UCSD-AML1 (cell line): ENCODE results near the gene C16orf82.
"Not testable (repeated sequence)": the region's sequence is repeated elsewhere in the genome, so short reads cannot be mapped to it uniquely, and the experiment has no call there.

Experiments used
- DNase-seq: peaks from one replicate; lab custom pipeline; 2025; ENCODE audit not compliant: unreplicated experiment; lab: John Stamatoyannopoulos, UW

Gene C16orf82

GRCh38 chr16:27086031-27086430, 19.3 kb downstream of the C16orf82 start:
- not testable (repeated sequence) for DNase-seq

GRCh38 chr16:27088216-27088615, 21.5 kb downstream of the C16orf82 start:
- no peak for DNase-seq

GRCh38 chr16:27096375-27096774, 29.6 kb downstream of the C16orf82 start:
- DNase-seq, result no peak

- DNase-seq, result no peak
Observed at GRCh38 chr16:27097800-27098230, 31.1 kb downstream of the C16orf82 start.

GRCh38 chr16:27098366-27099049, 31.8 kb downstream of the C16orf82 start:
- DNase-seq, result no peak

GRCh38 chr16:27102701-27103575, 36.2 kb downstream of the C16orf82 start:
- DNase-seq, result no peak

- DNase-seq, result no peak
Observed at GRCh38 chr16:27103954-27104353, 37.2 kb downstream of the C16orf82 start.

- DNase-seq, result no peak
Observed at GRCh38 chr16:27106305-27106704, 39.6 kb downstream of the C16orf82 start.

- DNase-seq, result no peak
Observed at GRCh38 chr16:27107185-27107592, 40.5 kb downstream of the C16orf82 start.

- DNase-seq, result no peak
Observed at GRCh38 chr16:27108051-27108770, 41.5 kb downstream of the C16orf82 start.

- DNase-seq, result no peak
Observed at GRCh38 chr16:27108826-27109665, 42.3 kb downstream of the C16orf82 start.

- peak; percentile 69 for DNase-seq
Observed at GRCh38 chr16:27109666-27110523, 43.2 kb downstream of the C16orf82 start.

- DNase-seq, result no peak
Observed at GRCh38 chr16:27110524-27110896, 43.8 kb downstream of the C16orf82 start.

- DNase-seq, result no peak
Observed at GRCh38 chr16:27111486-27111885, 44.8 kb downstream of the C16orf82 start.

GRCh38 chr16:27112093-27112811, 45.5 kb downstream of the C16orf82 start:
- no peak for DNase-seq

- no peak for DNase-seq
Observed at GRCh38 chr16:27113341-27113841, 46.7 kb downstream of the C16orf82 start.

GRCh38 chr16:27114006-27114405, 47.3 kb downstream of the C16orf82 start:
- DNase-seq, result no peak

GRCh38 chr16:27118526-27118925, 51.8 kb downstream of the C16orf82 start:
- no peak for DNase-seq
